ENCODE measurements around the gene RPS27L. TPM values are rescaled to one million over a fixed set of nuclear protein-coding genes. Genes with fewer than 3 reads are reported as not detected.

RPS27L gene
- total RNA-seq, 1 experiment from 2014 or later = 77.0 TPM

- POLR2A ChIA-PET (ENCODE audit: unreplicated experiment) = no interaction called here
- H2AFZ ChIP-seq = no peak overlapping the region
These were observed 15.7 kb upstream of the RPS27L start for GRCh38 chr15:63172851-63173451.

GRCh38 chr15:63172376-63172775 lies 15.1 kb upstream of the RPS27L start:
- H3K4me1 ChIP-seq (replicated peaks; ENCODE audit: insufficient read depth) = no peaks in the 10 kb centered on the region
- intact Hi-C loops (cut with micrococcal nuclease; ENCODE audit: unreplicated experiment) = no loop called here
- H3K4me2 ChIP-seq = no peak overlapping the region
- H3K9me3 ChIP-seq (ENCODE audit: insufficient read depth, low read depth) = no peaks in the 10 kb centered on the region
- H4K20me1 ChIP-seq (ENCODE audit: insufficient read depth) = no peaks in the 10 kb centered on the region
- no TSS peak for BruUV-seq (replicated peaks)
- no peak overlapping the region for H3K27ac ChIP-seq
- POLR2A ChIA-PET (ENCODE audit: unreplicated experiment) = no interaction called here
- no peaks in the 10 kb centered on the region for H3K9me2 ChIP-seq (ENCODE audit: insufficient read depth)
- DNase-seq = no peak
- H3K79me2 ChIP-seq (ENCODE audit: low read depth) = no peaks in the 10 kb centered on the region
- no peak overlapping the region for H2AFZ ChIP-seq
- no peaks in the 10 kb centered on the region for H3K27me3 ChIP-seq (ENCODE audit: insufficient read depth, low read depth)
- H3F3A ChIP-seq (ENCODE audit: insufficient read depth, low read depth) = no peaks in the 10 kb centered on the region
- CTCF ChIA-PET = no interaction called here
- no peak overlapping the region for H3K4me3 ChIP-seq
- no peaks in the 10 kb centered on the region for H3K36me3 ChIP-seq (ENCODE audit: low read depth)
- TF ChIP-seq EZH2 (IDR thresholded peaks at IDR 0.05; ENCODE audit: low read depth) = no peak
- TF ChIP-seq CTCF (conservative IDR thresholded peaks at IDR 0.05) = no peak

More at GRCh38 chr15:63172851-63173451, 15.7 kb upstream of the RPS27L start:
- no peaks in the 10 kb centered on the region for H3K79me2 ChIP-seq (ENCODE audit: low read depth)
- DNase-seq = no peak
- no peaks in the 10 kb centered on the region for H3K4me1 ChIP-seq (replicated peaks; ENCODE audit: insufficient read depth)
- intact Hi-C loops (cut with micrococcal nuclease; ENCODE audit: unreplicated experiment) = no loop called here
- H3K27ac ChIP-seq = no peak overlapping the region
- CTCF ChIA-PET = no interaction called here
- H3K4me3 ChIP-seq = no peak overlapping the region
- no peaks in the 10 kb centered on the region for H3K27me3 ChIP-seq (ENCODE audit: insufficient read depth, low read depth)
- no peaks in the 10 kb centered on the region for H4K20me1 ChIP-seq (ENCODE audit: insufficient read depth)
- H3K9me3 ChIP-seq (ENCODE audit: insufficient read depth, low read depth) = no peaks in the 10 kb centered on the region
- no peaks in the 10 kb centered on the region for H3K36me3 ChIP-seq (ENCODE audit: low read depth)
- H3K4me2 ChIP-seq = no peak overlapping the region
- TF ChIP-seq CTCF (conservative IDR thresholded peaks at IDR 0.05) (no peak), EZH2 (IDR thresholded peaks at IDR 0.05; ENCODE audit: low read depth) (no peak)
- no peaks in the 10 kb centered on the region for H3F3A ChIP-seq (ENCODE audit: insufficient read depth, low read depth)
- H3K9me2 ChIP-seq (ENCODE audit: insufficient read depth) = no peaks in the 10 kb centered on the region
- BruUV-seq (replicated peaks) = no TSS peak

- Histone ChIP-seq H3F3A (ENCODE audit: insufficient read depth, low read depth) (no peaks in the 10 kb centered on the region), H3K4me1 (replicated peaks; ENCODE audit: insufficient read depth) (no peaks in the 10 kb centered on the region), H3K9me3 (ENCODE audit: insufficient read depth, low read depth) (no peaks in the 10 kb centered on the region), H3K27ac (no peak overlapping the region), H3K27me3 (ENCODE audit: insufficient read depth, low read depth) (no peaks in the 10 kb centered on the region), H3K4me2 (no peak overlapping the region), H3K79me2 (ENCODE audit: low read depth) (no peaks in the 10 kb centered on the region), H3K9me2 (ENCODE audit: insufficient read depth) (no peaks in the 10 kb centered on the region), H4K20me1 (ENCODE audit: insufficient read depth) (no peaks in the 10 kb centered on the region), H3K4me3 (no peak overlapping the region), H2AFZ (no peak overlapping the region), H3K36me3 (ENCODE audit: low read depth) (no peaks in the 10 kb centered on the region)
- no peak for DNase-seq
- POLR2A ChIA-PET (ENCODE audit: unreplicated experiment) = no interaction called here
- TF ChIP-seq CTCF (conservative IDR thresholded peaks at IDR 0.05) (no peak), EZH2 (IDR thresholded peaks at IDR 0.05; ENCODE audit: low read depth) (no peak)
- no TSS peak for BruUV-seq (replicated peaks)
- CTCF ChIA-PET = no interaction called here
- intact Hi-C loops (cut with micrococcal nuclease; ENCODE audit: unreplicated experiment) = no loop called here
These were observed 12.5 kb upstream of the RPS27L start for GRCh38 chr15:63169788-63170187.
